Uterus (tissue), 4 donors: Measurements from ENCODE around the gene ZNF181. TPM values are rescaled to one million over a fixed set of nuclear protein-coding genes. Genes with fewer than 3 reads are reported as not detected.
"Not testable (repeated sequence)": the region's sequence is repeated elsewhere in the genome, so short reads cannot be mapped to it uniquely, and the experiment has no call there.

Experiments used
- DNase-seq, 2 donors: peaks; one replicate each; pipeline ENCODE4 v3.0.0-alpha.2; 2019 to 2020
- H3K27ac ChIP-seq, 2 donors: fragments of 200-600 bp; sonication (generic); 1 replicate in 1 of 2; 2 replicates in 1 of 2; pipeline ENCODE4 v1.5.1; 2016 to 2018
- H3K27me3 ChIP-seq, 2 donors: fragments of 200-600 bp; sonication (generic); one replicate each; pipeline ENCODE4 v1.5.1; 2018 to 2019; ENCODE audit warnings: control low read depth in 1 of 2
- H3K36me3 ChIP-seq, 2 donors: fragments of 200-600 bp; sonication (generic); one replicate each; pipeline ENCODE4 v1.5.1; 2019; ENCODE audit warnings: control low read depth in 1 of 2
- H3K4me1 ChIP-seq, 2 donors: fragments of 200-600 bp; sonication (generic); one replicate each; pipeline ENCODE4 v1.5.1; 2018 to 2019; ENCODE audit warnings: control low read depth in 1 of 2
- H3K4me3 ChIP-seq, 2 donors: fragments of 200-600 bp; sonication (generic); 1 replicate in 1 of 2; 2 replicates in 1 of 2; pipeline ENCODE4 v1.5.1; 2018 to 2019; ENCODE audit warnings: mild to moderate bottlenecking in 1 of 2
- H3K9me3 ChIP-seq, 2 donors: fragments of 200-600 bp; sonication (generic); one replicate each; pipeline ENCODE4 v1.5.1; 2019; ENCODE audit warnings: control low read depth in 1 of 2
- CTCF ChIP-seq, 4 experiments: fragments of 200-600 bp in 2 of 4; fragments of 450-650 bp in 2 of 4; sonication (generic) in 2 of 4; IDR thresholded peaks; one replicate each; pipeline ENCODE4 v1.5.1; 2016 to 2019; ENCODE audit warnings: antibody characterized with exemption in 4 of 4, mild to moderate bottlenecking in 2 of 4, moderate library complexity in 1 of 4
- POLR2A ChIP-seq, 2 donors: fragments of 450-650 bp; IDR thresholded peaks; one replicate each; pipeline ENCODE4 v1.6.1; 2016; ENCODE audit warnings: antibody characterized with exemption in 2 of 2, mild to moderate bottlenecking in 1 of 2, moderate library complexity in 1 of 2
- intact Hi-C: fragments of 100-400 bp; cut with DNase I; formaldehyde crosslinking; loops from one replicate; pipeline ENCODE4 v1.15.1; 2023; ENCODE audit warnings: low total_unique reads
- total RNA-seq, 4 donors: library from RNA; depleted of rRNA in 3 of 4; stranded (reverse); fragments of >200 nt in 3 of 4; gene quantifications; one replicate each; pipeline versions ENCODE4 v1.1.0 to v1.2.4, GENCODE V29; 2014 to 2023
- donor health status: DM: yes; HTN: yes; CAD: no.

The ZNF181 gene
- 100 to 1,000 TPM in 1 of 4 donors, 10 to 100 TPM in 3; 16.9 to 209 (median 39.6) TPM for total RNA-seq

DNA sequence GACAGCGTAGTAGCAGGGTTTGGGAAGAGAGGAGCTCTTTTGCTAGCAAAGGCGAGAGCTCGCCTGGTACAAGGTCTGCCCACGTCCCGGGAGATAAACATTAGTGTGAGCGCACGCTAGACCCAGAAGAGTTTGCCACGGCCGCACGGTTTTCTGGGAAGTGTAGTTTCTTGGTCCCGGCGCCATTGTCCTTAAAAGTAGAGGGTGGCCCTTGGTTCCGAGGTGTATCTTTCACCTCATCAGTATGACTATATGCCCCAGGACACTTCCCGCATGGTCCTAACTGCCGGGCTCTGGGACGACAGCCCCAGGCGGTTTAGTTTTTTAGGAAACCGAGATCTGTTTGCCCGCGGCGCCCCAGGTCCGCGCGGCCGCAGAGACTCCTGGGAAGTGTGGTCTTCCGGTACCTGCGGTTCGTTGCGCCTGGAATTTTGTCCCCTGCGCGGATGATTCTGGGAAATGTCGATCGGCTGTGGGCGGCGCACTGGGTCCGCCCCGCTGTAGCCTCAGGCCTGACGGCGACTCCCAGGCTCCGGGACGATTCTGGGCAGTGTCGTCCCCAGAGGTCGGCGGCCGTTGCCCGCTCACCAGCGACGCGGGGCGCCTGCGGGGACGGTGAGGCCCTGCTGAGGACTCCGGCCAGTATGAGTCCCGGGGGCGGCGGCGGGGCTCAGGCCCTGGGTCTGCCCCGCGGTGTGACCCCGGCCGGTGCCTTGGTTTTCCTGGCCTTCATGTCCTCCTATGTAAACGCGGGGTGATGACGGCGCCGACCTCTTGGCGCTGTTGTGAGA lies at the start of gene ZNF181:
Gene ZNF181 (plus strand): TSS at position 498 of the 791 bp plus-strand sequence. CDS start 795 bp downstream, outside the sequence.
- peaks cover 0 to 10% of the 10 kb centered on the region in 2 donors for H3K4me1 ChIP-seq
- intact Hi-C loops, result no loop called here

GRCh38 chr19:34685266-34685665 lies 48.8 kb upstream of the ZNF181 start:
- peaks cover 0 to 50% of the 10 kb centered on the region in 2 donors for H3K9me3 ChIP-seq
- H3K27me3 ChIP-seq, H3K36me3 ChIP-seq: not testable (repeated sequence)

More for the DNA sequence above, at the start of gene ZNF181:
- Histone ChIP-seq H3K4me3 (peak within 1 kb of the TSS; percentile 65 to 90), H3K27me3 (no peaks in the 10 kb centered on the region), H3K36me3 (no peaks in the 10 kb centered on the region), H3K9me3 (no peaks in the 10 kb centered on the region), H3K27ac (peak within 1 kb of the TSS; percentile 95 to 97)
- TF ChIP-seq POLR2A (IDR thresholded peaks at IDR 0.05) (peak; percentile 24 to 50), CTCF (IDR thresholded peaks at IDR 0.05) (peak in 1 of 4 experiments; percentile 13)
- DNase-seq, result peak; percentile 83 to 85

GRCh38 chr19:34686455-34686854 lies 47.6 kb upstream of the ZNF181 start:
- DNase-seq, result no peak
- TF ChIP-seq CTCF (IDR thresholded peaks at IDR 0.05), result no peak
- no peak for TF ChIP-seq POLR2A (IDR thresholded peaks at IDR 0.05)
- Histone ChIP-seq H3K4me1 (no peaks in the 10 kb centered on the region), H3K9me3 (peaks cover 0 to 47% of the 10 kb centered on the region in 2 donors), H3K27ac (no peak overlapping the region), H3K36me3 (no peaks in the 10 kb centered on the region), H3K4me3 (no peak overlapping the region), H3K27me3 (no peaks in the 10 kb centered on the region)
- intact Hi-C loops, result no loop called here

More at GRCh38 chr19:34685266-34685665, 48.8 kb upstream of the ZNF181 start:
- H3K4me3 ChIP-seq, H3K4me1 ChIP-seq, intact Hi-C loops, DNase-seq, H3K27ac ChIP-seq: not testable (repeated sequence)

GRCh38 chr19:34687348-34687747 lies 46.7 kb upstream of the ZNF181 start:
- intact Hi-C loops, result no loop called here
- Histone ChIP-seq H3K27ac (no peak overlapping the region), H3K9me3 (peaks cover 0 to 39% of the 10 kb centered on the region in 2 donors), H3K36me3 (no peaks in the 10 kb centered on the region), H3K27me3 (no peaks in the 10 kb centered on the region), H3K4me3 (no peak overlapping the region), H3K4me1 (no peaks in the 10 kb centered on the region)
- TF ChIP-seq POLR2A (IDR thresholded peaks at IDR 0.05), result no peak
- no peak for TF ChIP-seq CTCF (IDR thresholded peaks at IDR 0.05)
- no peak for DNase-seq

- Histone ChIP-seq H3K27me3 (no peaks in the 10 kb centered on the region), H3K36me3 (no peaks in the 10 kb centered on the region), H3K9me3 (peaks cover 0 to 28% of the 10 kb centered on the region in 2 donors), H3K27ac (no peak overlapping the region), H3K4me3 (no peak overlapping the region), H3K4me1 (no peaks in the 10 kb centered on the region)
- intact Hi-C loops, result no loop called here
- no peak for TF ChIP-seq CTCF (IDR thresholded peaks at IDR 0.05)
- no peak for TF ChIP-seq POLR2A (IDR thresholded peaks at IDR 0.05)
- DNase-seq, result no peak
Observed at GRCh38 chr19:34688592-34688991, 45.5 kb upstream of the ZNF181 start.
